ENCODE measurements around the gene ACSM5. TPM values are rescaled to one million over a fixed set of nuclear protein-coding genes. Genes with fewer than 3 reads are reported as not detected.
"Not testable (repeated sequence)": the region's sequence is repeated elsewhere in the genome, so short reads cannot be mapped to it uniquely, and the experiment has no call there.

ACSM5 gene
- polyA plus RNA-seq, 1 experiment = not detected

DNA sequence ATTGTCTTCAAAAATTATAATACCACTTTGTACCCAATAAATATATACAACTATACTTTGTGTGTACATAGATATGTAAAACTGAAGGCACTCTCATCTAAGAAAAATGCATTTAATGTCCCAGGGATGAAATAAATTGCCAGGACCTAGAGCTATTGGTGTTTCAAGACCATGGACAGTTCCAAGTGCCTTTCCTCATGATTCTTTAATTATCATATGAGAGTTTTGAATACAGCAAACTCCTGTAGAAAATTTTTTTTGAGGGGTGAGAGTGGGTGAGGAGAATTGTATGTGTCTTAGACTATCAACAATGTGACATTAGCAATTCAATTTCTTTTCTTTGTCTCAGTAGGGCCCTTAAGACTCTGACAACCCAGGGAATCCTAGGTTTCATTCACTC lies 59.6 kb downstream of the ACSM5 start:
- DNase-seq (ENCODE audit: low read depth, low spot score); CTCF ChIA-PET; POLR2A ChIA-PET; H3K4me3 ChIP-seq (ENCODE audit: low read depth, low read length); H3K27me3 ChIP-seq (ENCODE audit: control insufficient read depth, insufficient read depth, low read length); H3K9me3 ChIP-seq (ENCODE audit: control insufficient read depth, insufficient read depth, low read length); H3K27ac ChIP-seq (ENCODE audit: low read depth, low read length): not testable (repeated sequence)

DNA sequence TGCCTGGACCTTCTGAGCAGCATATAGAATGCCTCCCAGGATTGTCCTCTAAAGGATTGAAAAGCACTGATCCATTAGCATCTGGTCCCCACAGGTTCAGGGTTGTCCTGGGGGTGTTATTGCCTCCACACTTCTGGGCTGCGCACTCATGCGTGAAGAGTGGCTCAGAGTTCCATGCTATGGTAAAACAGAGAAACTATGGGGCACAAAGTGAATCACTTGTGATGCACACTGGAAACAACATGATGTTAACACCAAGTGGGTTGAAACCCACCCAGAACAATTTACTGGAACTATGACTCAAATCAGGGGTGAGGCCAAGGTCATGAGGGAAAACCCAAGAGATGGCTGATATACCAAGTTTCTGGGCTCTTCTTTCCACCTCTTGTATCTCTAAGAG lies 60.6 kb downstream of the ACSM5 start:
- H3K9me3 ChIP-seq (ENCODE audit: control insufficient read depth, insufficient read depth, low read length); H3K27me3 ChIP-seq (ENCODE audit: control insufficient read depth, insufficient read depth, low read length); H3K27ac ChIP-seq (ENCODE audit: low read depth, low read length); POLR2A ChIA-PET; H3K4me3 ChIP-seq (ENCODE audit: low read depth, low read length); CTCF ChIA-PET; DNase-seq (ENCODE audit: low read depth, low spot score): not testable (repeated sequence)

DNA sequence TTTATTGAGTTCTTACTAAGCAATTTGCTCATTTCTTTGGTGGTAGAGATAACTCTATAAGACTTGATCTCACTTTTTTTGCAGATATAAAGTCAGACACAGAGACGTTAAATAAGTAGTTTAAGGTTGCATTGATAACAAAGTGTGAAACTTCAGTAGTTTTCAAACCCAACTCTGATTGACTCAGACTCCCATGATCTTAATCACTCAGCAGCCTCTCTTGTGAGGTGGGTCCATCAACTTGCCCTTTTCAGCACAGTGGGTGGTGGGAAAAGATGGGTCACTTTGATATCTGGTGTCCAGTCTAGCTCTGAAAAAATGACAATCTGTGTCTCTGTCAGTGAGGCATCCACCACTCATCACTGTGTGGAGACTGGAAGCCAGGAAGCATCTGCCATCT lies 61.4 kb downstream of the ACSM5 start:
- POLR2A ChIA-PET; DNase-seq (ENCODE audit: low read depth, low spot score): not testable (repeated sequence)

DNA sequence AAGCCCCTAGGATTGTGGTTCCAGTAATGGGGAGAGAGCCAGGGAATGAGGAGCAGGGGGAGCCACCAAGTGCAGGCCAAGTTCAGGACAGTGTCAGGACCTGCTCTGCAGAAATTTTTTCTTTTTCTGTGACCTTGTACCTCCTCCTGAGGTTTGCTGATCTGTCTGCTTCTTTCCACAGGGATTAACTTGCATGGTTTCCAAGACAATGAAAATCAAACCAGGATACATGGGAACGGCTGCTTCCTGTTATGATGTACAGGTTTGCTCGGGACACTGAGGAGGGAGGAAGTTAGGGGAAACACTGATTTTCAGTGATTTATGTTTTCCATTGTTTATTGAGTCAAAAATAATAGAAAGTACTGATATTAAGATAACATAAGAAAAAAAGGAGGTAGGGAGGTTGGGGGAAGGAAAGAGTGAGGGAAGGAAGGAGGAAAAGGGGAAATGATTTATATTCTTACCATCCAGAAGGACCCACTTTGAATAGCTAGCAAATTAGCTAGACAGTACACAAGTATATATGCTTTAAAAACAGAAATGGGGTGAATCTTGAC lies 67.9 kb downstream of the ACSM5 start:
- CTCF ChIA-PET; H3K27ac ChIP-seq (ENCODE audit: low read depth, low read length); H3K4me3 ChIP-seq (ENCODE audit: low read depth, low read length); POLR2A ChIA-PET; H3K27me3 ChIP-seq (ENCODE audit: control insufficient read depth, insufficient read depth, low read length); H3K9me3 ChIP-seq (ENCODE audit: control insufficient read depth, insufficient read depth, low read length); DNase-seq (ENCODE audit: low read depth, low spot score): not testable (repeated sequence)

More for the DNA sequence above, 61.4 kb downstream of the ACSM5 start:
- H3K4me3 ChIP-seq (ENCODE audit: low read depth, low read length); CTCF ChIA-PET; H3K27ac ChIP-seq (ENCODE audit: low read depth, low read length); H3K27me3 ChIP-seq (ENCODE audit: control insufficient read depth, insufficient read depth, low read length); H3K9me3 ChIP-seq (ENCODE audit: control insufficient read depth, insufficient read depth, low read length): not testable (repeated sequence)

GRCh38 chr16:20483989-20484388 lies 74.7 kb downstream of the ACSM5 start:
- CTCF ChIA-PET; H3K4me3 ChIP-seq (ENCODE audit: low read depth, low read length); DNase-seq (ENCODE audit: low read depth, low spot score); H3K27ac ChIP-seq (ENCODE audit: low read depth, low read length); H3K27me3 ChIP-seq (ENCODE audit: control insufficient read depth, insufficient read depth, low read length); H3K9me3 ChIP-seq (ENCODE audit: control insufficient read depth, insufficient read depth, low read length); POLR2A ChIA-PET: not testable (repeated sequence)

- no peak for DNase-seq (ENCODE audit: low read depth, low spot score)
- no peak for TF ChIP-seq CTCF (IDR thresholded peaks at IDR 0.05; ENCODE audit: low read depth, low read length)
- no peaks in the 10 kb centered on the region; the same call in none of the 2 replicates for H3K9me3 ChIP-seq (ENCODE audit: control insufficient read depth, insufficient read depth, low read length)
- ChIA-PET POLR2A (no interaction called here), CTCF (no interaction called here)
- H3K4me3 ChIP-seq (ENCODE audit: low read depth, low read length) = no peak overlapping the region
- no peak overlapping the region for H3K27ac ChIP-seq (ENCODE audit: low read depth, low read length)
- no peaks in the 10 kb centered on the region for H3K27me3 ChIP-seq (ENCODE audit: control insufficient read depth, insufficient read depth, low read length)
These were observed 75.4 kb downstream of the ACSM5 start for GRCh38 chr16:20484726-20485125.

- Histone ChIP-seq H3K27ac (ENCODE audit: low read depth, low read length) (no peak overlapping the region), H3K9me3 (ENCODE audit: control insufficient read depth, insufficient read depth, low read length) (no peaks in the 10 kb centered on the region; the same call in none of the 2 replicates), H3K27me3 (ENCODE audit: control insufficient read depth, insufficient read depth, low read length) (no peaks in the 10 kb centered on the region), H3K4me3 (ENCODE audit: low read depth, low read length) (no peak overlapping the region)
- no peak for DNase-seq (ENCODE audit: low read depth, low spot score)
- ChIA-PET POLR2A (no interaction called here), CTCF (no interaction called here)
- TF ChIP-seq CTCF (IDR thresholded peaks at IDR 0.05; ENCODE audit: low read depth, low read length) = no peak
These were observed 76.1 kb downstream of the ACSM5 start for GRCh38 chr16:20485408-20485807.

Other genes with a start within 250 kb of the ACSM5 start
- gene GP2, start 82.0 kb upstream of the ACSM5 start, polyA plus RNA-seq (2011; rRNA removed) = not detected in 2 replicates
- gene UMOD, start 56.8 kb upstream of the ACSM5 start, polyA plus RNA-seq (2011; rRNA removed) = not detected in 2 replicates
- gene PDILT, start 4.8 kb upstream of the ACSM5 start, polyA plus RNA-seq (2011; rRNA removed) = not detected in 2 replicates
- gene ACSM2A, start 42.0 kb downstream of the ACSM5 start, polyA plus RNA-seq (2011; rRNA removed) = not detected in 2 replicates
- gene ACSM2B, start 166.8 kb downstream of the ACSM5 start, polyA plus RNA-seq (2011; rRNA removed) = not detected in 2 replicates